Heart left ventricle (tissue), 16 donors: ENCODE data around the gene CNGB1. TPM values are rescaled to one million over a fixed set of nuclear protein-coding genes. Genes with fewer than 3 reads are reported as not detected.

Experiments
- ATAC-seq, 4 donors: fragments of 200-7000 bp; cut with Tn5 transposase; one replicate each; pipeline ENCODE4 v1.9.1; 2020 to 2022; ENCODE audit warnings: moderate library complexity in 4 of 4, mild to moderate bottlenecking in 3 of 4, moderate number of reproducible peaks in 1 of 4
- DNase-seq, 5 donors: peaks; one replicate each; pipeline ENCODE4 v3.0.0-alpha.2; 2020
- H3K27ac ChIP-seq, 12 donors: fragments of 200-600 bp; sonication (generic) in 4 of 12; one replicate each; pipeline versions ENCODE4 v1.5.0 to v1.8.0; 2016 to 2022; ENCODE audit warnings: mild to moderate bottlenecking in 2 of 12
- H3K27me3 ChIP-seq, 9 donors: fragments of 200-600 bp; sonication (generic) in 2 of 9; one replicate each; pipeline versions ENCODE4 v1.5.1 to v1.8.0; 2016 to 2022; ENCODE audit warnings: mild to moderate bottlenecking in 3 of 9
- H3K36me3 ChIP-seq, 9 donors: fragments of 200-600 bp; sonication (generic) in 2 of 9; one replicate each; pipeline versions ENCODE4 v1.5.0 to v1.8.0; 2018 to 2022; ENCODE audit warnings: mild to moderate bottlenecking in 2 of 9
- H3K4me1 ChIP-seq, 12 donors: fragments of 200-600 bp; sonication (generic) in 4 of 12; one replicate each; pipeline versions ENCODE4 v1.5.0 to v1.8.0; 2016 to 2022; ENCODE audit warnings: mild to moderate bottlenecking in 3 of 12
- H3K4me3 ChIP-seq, 12 donors: fragments of 200-600 bp; sonication (generic) in 4 of 12; one replicate each; pipeline versions ENCODE4 v1.5.0 to v1.8.0; 2017 to 2022; ENCODE audit warnings: mild to moderate bottlenecking in 9 of 12, moderate library complexity in 4 of 12
- H3K9me3 ChIP-seq, 12 donors: fragments of 200-600 bp; sonication (generic) in 4 of 12; one replicate each; pipeline versions ENCODE4 v1.5.0 to v1.8.0; 2016 to 2022; ENCODE audit warnings: mild to moderate bottlenecking in 1 of 12
- POLR2A ChIP-seq, 2 donors: fragments of 450-650 bp; IDR thresholded peaks; one replicate each; pipeline ENCODE4 v1.6.1; 2017; ENCODE audit warnings: antibody characterized with exemption in 2 of 2, mild to moderate bottlenecking in 2 of 2, moderate library complexity in 2 of 2
- WGBS, 4 donors: extraction: QIAGEN DNeasy Blood & Tissue Kit in 2 of 4; methylation state at CpG; one replicate each; pipeline versions ENCODE4 v1.1.5 to v1.1.7; 2013 to 2018; 5-methylcytosine and 5-hydroxymethylcytosine counted together
- intact Hi-C, 10 donors: fragments of 100-400 bp; cut with DNase I; formaldehyde crosslinking; loops; one replicate each; pipeline versions ENCODE4 v1.11.1 to v1.14.2; 2022
- polyA plus RNA-seq, 2 donors: library from polyadenylated mRNA; stranded (reverse); fragments of 200-250 nt; gene quantifications; one replicate each; pipeline ENCODE4 v1.2.3, GENCODE V29; 2013
- total RNA-seq, 9 donors: library from RNA; depleted of rRNA in 2 of 9; stranded (reverse); fragments of >200 nt in 2 of 9; fragmentation: NEBNext Ultra II Directional in 3 of 9; extraction: Animal tissue kit (Norgen Biotek cat#: 25700) in 3 of 9; gene quantifications; one replicate each; pipeline versions ENCODE4 v1.1.0 to v1.2.4, GENCODE V29; 2016 to 2023
- TF ChIP-seq, protein P1 (sequence below), 12 donors: fragments of 200-600 bp; sonication (generic) in 4 of 12; IDR thresholded peaks; one replicate each; pipeline versions ENCODE4 v1.5.0 to v1.8.0; 2018 to 2022; ENCODE audit warnings: antibody characterized with exemption in 12 of 12, mild to moderate bottlenecking in 5 of 12
- donor health status: ischemic (EF 13 %, LVEDD 7.1; RV severe dilation, severe dysfunction).
- donor health status: healthy with polysubstance abuse.
- donor health status: DM: no; HTN: yes; CAD: no.
- donor health status: DM: no; HTN: no; CAD: no.
- donor health status: ischemic (EF 25% LVEDD 6.9; RV normal size, moderate dysfunction).
- donor health status: ischemic (EF 25% LVEDD 5.7; RV mildly dilated, moderate dysfunction).
- donor health status: healthy.
- donor health status: DM: yes; HTN: yes; CAD: no.
- donor health status: ischemic (EF 35%, LVEDD 5.7; RV mildly dilated, moderate dysfunction).
- donor health status: nonischemic (EF 11% LVEDD 7.7; RV severe dilation, severe dysfunction).
- donor health status: DM: yes; HTN: yes; CAD: no.
- donor health status: PGD.
- donor health status: ischemic (EF 29% LVEDD 5.4; RV normal size, mild dysfunction).
- donor health status: nonischemic (EF 23%, LVEDD 6.1; RV moderate dilation, normal function).

CNGB1 gene
- total and polyA plus RNA-seq, 11 donors: not detected

DNA sequence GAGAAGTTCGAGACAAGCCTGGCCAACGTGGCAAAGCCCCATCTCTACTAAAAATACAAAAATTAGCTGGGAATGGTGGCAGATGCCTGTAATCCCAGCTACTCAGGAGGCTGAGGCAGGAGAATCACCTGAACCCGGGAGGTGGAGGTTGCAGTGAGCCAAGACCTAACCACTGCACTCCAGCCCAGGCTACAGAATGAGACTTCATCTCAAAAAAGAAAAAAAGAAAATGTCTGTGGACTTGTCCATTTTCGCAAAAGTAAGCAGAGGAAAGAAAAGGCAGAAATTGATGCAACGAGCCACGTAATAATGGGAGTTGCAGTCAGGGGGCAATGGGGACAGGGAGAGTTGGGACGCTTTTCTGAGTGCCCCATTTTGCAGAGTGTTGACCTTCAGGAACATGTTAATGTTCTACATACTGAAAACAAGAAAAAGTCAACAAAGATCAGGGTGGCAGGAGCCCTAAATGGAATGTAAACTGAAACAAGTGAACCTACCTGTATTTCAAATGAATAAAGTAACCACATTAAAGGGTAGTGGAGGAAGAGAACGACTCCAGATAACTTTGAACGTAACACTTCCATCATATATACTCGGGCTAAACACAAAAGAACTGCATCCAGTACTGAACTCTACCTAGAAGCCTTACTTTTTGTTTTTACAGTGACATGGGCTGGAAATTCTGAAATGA lies 76.4 kb downstream of the CNGB1 start:
- TF ChIP-seq, protein P1, sequence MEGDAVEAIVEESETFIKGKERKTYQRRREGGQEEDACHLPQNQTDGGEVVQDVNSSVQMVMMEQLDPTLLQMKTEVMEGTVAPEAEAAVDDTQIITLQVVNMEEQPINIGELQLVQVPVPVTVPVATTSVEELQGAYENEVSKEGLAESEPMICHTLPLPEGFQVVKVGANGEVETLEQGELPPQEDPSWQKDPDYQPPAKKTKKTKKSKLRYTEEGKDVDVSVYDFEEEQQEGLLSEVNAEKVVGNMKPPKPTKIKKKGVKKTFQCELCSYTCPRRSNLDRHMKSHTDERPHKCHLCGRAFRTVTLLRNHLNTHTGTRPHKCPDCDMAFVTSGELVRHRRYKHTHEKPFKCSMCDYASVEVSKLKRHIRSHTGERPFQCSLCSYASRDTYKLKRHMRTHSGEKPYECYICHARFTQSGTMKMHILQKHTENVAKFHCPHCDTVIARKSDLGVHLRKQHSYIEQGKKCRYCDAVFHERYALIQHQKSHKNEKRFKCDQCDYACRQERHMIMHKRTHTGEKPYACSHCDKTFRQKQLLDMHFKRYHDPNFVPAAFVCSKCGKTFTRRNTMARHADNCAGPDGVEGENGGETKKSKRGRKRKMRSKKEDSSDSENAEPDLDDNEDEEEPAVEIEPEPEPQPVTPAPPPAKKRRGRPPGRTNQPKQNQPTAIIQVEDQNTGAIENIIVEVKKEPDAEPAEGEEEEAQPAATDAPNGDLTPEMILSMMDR (IDR thresholded peaks at IDR 0.05): no peak
- no peak for TF ChIP-seq POLR2A (IDR thresholded peaks at IDR 0.05)
- H3K4me1 ChIP-seq: peaks cover 0 to 61% (median 0%) of the 10 kb centered on the region in 12 donors
- ATAC-seq: no peak

DNA sequence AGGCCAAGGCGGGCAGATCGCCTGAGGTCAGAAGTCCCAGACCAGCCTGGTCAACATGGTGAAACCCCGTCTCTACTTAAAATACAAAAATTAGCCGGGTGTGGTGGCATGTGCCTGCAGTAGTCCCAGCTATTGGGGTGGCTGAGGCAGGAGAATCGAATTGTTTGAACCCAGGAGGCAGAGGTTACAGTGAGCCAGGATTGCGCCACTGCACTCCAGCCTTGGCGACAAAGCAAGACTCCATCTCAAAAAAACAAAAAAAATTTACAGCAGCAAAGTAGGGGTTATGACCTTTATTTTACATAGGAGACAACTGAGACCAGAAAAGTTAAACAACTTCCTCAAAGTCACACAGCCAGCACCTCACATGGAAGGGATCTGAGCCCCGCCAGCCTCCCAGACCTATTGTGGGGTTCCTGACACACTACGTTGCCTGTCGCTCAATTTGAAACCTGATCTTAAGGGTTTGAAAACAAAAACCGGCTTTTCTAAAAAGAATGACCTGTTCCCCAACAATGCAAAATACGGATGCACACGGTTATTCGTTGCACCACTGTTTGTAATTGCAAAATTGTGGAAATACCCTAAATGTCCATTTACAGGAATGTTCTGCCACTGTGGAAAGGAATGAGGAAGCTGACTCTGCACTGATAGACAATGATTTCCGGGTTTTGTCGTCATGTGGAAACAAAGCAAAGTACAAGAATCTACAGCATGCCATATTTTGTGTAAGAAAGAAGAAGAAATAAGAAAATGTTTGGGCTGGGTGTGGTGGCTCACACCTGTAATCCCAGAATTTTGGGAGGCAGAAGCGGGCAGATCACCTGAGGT lies 77.2 kb downstream of the CNGB1 start:
- H3K9me3 ChIP-seq: no peaks in the 10 kb centered on the region
- peak in 3 of 4 donors; percentile 35 to 70 (median 62) for ATAC-seq
- intact Hi-C loops: loop anchor here in 2 of 10 donors (10.0 kb wide), 2 partner anchors 231 to 319 kb away; partner anchors contain the start of gene CFAP20 (in 1 of the 2)
- no peaks in the 10 kb centered on the region for H3K36me3 ChIP-seq
- H3K4me3 ChIP-seq: peak overlapping the region in 1 of 12 donors; percentile 47
- 69 to 74% (median 73%) methylated on average over 17 of the region's 17 CpGs for WGBS, 4 donors
- DNase-seq: no peak
- H3K27me3 ChIP-seq: no peaks in the 10 kb centered on the region
- peak overlapping the region in 3 of 12 donors; percentile 5 to 95 (median 7) for H3K27ac ChIP-seq
- TF ChIP-seq POLR2A (IDR thresholded peaks at IDR 0.05): no peak
- TF ChIP-seq, protein P1 (IDR thresholded peaks at IDR 0.05): no peak
- peaks cover 0 to 67% (median 0%) of the 10 kb centered on the region in 12 donors for H3K4me1 ChIP-seq

More for the DNA sequence above, 76.4 kb downstream of the CNGB1 start:
- WGBS, 4 donors: 83 to 92% (median 90%) methylated on average over 10 of the region's 10 CpGs
- Histone ChIP-seq H3K36me3 (no peaks in the 10 kb centered on the region), H3K27ac (peak overlapping the region in 1 of 12 donors; percentile 95), H3K27me3 (no peaks in the 10 kb centered on the region), H3K4me3 (no peak overlapping the region), H3K9me3 (no peaks in the 10 kb centered on the region)
- no peak for DNase-seq
- intact Hi-C loops: loop anchor here in 2 of 10 donors (10.0 kb wide), 2 partner anchors 230 to 320 kb away; partner anchors contain the start of gene CFAP20 (in 1 of the 2)

DNA sequence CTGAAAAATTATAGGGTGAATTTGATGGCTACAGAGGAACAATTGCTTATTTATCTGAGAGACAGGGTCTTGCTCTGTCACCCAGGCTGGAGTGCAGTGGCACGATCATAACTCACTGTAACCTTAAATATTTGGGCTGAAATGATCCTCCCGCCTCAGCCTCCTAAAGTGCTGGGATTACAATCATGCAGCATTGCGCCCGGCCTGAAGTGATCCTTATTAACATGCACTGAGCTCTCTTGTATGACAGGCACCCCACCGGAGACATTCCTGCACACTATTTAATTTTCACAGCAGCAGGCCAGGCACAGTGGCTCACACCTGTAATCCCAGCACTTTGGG lies 77.7 kb downstream of the CNGB1 start:
- TF ChIP-seq, protein P1 (IDR thresholded peaks at IDR 0.05): no peak
- TF ChIP-seq POLR2A (IDR thresholded peaks at IDR 0.05): no peak
- Histone ChIP-seq H3K36me3 (no peaks in the 10 kb centered on the region), H3K27ac (peak overlapping the region in 2 of 12 donors; percentile 7 to 95), H3K4me1 (peaks cover 0 to 67% (median 0%) of the 10 kb centered on the region in 12 donors), H3K4me3 (peak overlapping the region in 1 of 12 donors; percentile 47), H3K27me3 (no peaks in the 10 kb centered on the region), H3K9me3 (no peaks in the 10 kb centered on the region)
- intact Hi-C loops: loop anchor here in 2 of 10 donors (10.0 kb wide), 2 partner anchors 232 to 318 kb away; partner anchors contain the start of gene CFAP20 (in 1 of the 2)
- ATAC-seq (no peak), DNase-seq (no peak)
- WGBS, 4 donors: 91 to 95% (median 93%) methylated on average over 5 of the region's 5 CpGs
